ENCODE measurements around the gene MTG1. TPM values are rescaled to one million over a fixed set of nuclear protein-coding genes. Genes with fewer than 3 reads are reported as not detected.
A peak's percentile ranks its signal among the peaks of the same experiment; 100 is the strongest.

MTG1 gene
- total RNA-seq, 4 donors from 2014 or later, result 28.7 to 65.7 (median 34.7) TPM

- peaks cover 0 to 14% (median 3%) of the 10 kb centered on the region in 4 donors for H3K4me1 ChIP-seq
- H3K9me3 ChIP-seq, result no peaks in the 10 kb centered on the region
- H3K27me3 ChIP-seq, result no peaks in the 10 kb centered on the region
- 86 to 90% methylated on average over 7 of the region's 7 CpGs for WGBS, 2 donors
- DNase-seq (ENCODE audit: low spot score in 2 of 2), result no peak
- H3K4me3 ChIP-seq, result no peak overlapping the region
- TF ChIP-seq POLR2A (IDR thresholded peaks at IDR 0.05) (no peak), CTCF (IDR thresholded peaks at IDR 0.05) (no peak), EP300 (IDR thresholded peaks at IDR 0.05) (no peak)
- H3K27ac ChIP-seq, result no peak overlapping the region
- peaks cover 5 to 82% (median 7%) of the 10 kb centered on the region in 3 donors for H3K36me3 ChIP-seq
These were observed 25.8 kb upstream of the MTG1 start for GRCh38 chr10:133368153-133368552.

- Histone ChIP-seq H3K27ac (no peak overlapping the region), H3K4me1 (peaks cover 0 to 29% (median 9%) of the 10 kb centered on the region in 4 donors), H3K27me3 (no peaks in the 10 kb centered on the region), H3K9me3 (no peaks in the 10 kb centered on the region), H3K4me3 (no peak overlapping the region), H3K36me3 (peaks cover 5 to 62% (median 7%) of the 10 kb centered on the region in 3 donors)
- TF ChIP-seq POLR2A (IDR thresholded peaks at IDR 0.05), result no peak
- no peak for TF ChIP-seq EP300 (IDR thresholded peaks at IDR 0.05)
- TF ChIP-seq CTCF (IDR thresholded peaks at IDR 0.05), result no peak
- WGBS, 2 donors, result 89 to 92% methylated on average over 23 to 24 of the region's 24 CpGs
- DNase-seq (ENCODE audit: low spot score in 2 of 2), result no peak
These were observed 23.7 kb upstream of the MTG1 start for GRCh38 chr10:133370030-133370786.

GRCh38 chr10:133372507-133372906 lies 21.4 kb upstream of the MTG1 start:
- peak overlapping the region in 3 of 4 donors; percentile 60 to 95 (median 88) for H3K27ac ChIP-seq
- DNase-seq (ENCODE audit: low spot score in 2 of 2), result no peak
- peaks cover 0 to 47% (median 13%) of the 10 kb centered on the region in 4 donors for H3K4me1 ChIP-seq
- no peaks in the 10 kb centered on the region for H3K27me3 ChIP-seq
- 33 to 35% methylated on average over 18 to 19 of the region's 20 CpGs for WGBS, 2 donors
- H3K4me3 ChIP-seq, result peak overlapping the region; percentile 37 to 93 (median 70)
- no peaks in the 10 kb centered on the region for H3K9me3 ChIP-seq
- H3K36me3 ChIP-seq, result peaks cover 0 to 41% (median 5%) of the 10 kb centered on the region in 3 donors
- no peak for TF ChIP-seq POLR2A (IDR thresholded peaks at IDR 0.05)
- no peak for TF ChIP-seq CTCF (IDR thresholded peaks at IDR 0.05)
- no peak for TF ChIP-seq EP300 (IDR thresholded peaks at IDR 0.05)

- Histone ChIP-seq H3K27me3 (no peaks in the 10 kb centered on the region), H3K9me3 (no peaks in the 10 kb centered on the region), H3K27ac (peak within 1 kb of the TSS; percentile 71 to 95 (median 84)), H3K4me3 (peak within 1 kb of the TSS; percentile 61 to 93 (median 84)), H3K36me3 (peaks cover 0 to 32% (median 5%) of the 10 kb centered on the region in 3 donors), H3K4me1 (peaks cover 0 to 54% (median 18%) of the 10 kb centered on the region in 4 donors)
- peak; percentile 91 to 94 for DNase-seq (ENCODE audit: low spot score in 2 of 2)
- TF ChIP-seq POLR2A (IDR thresholded peaks at IDR 0.05) (peak; percentile 46 to 64), EP300 (IDR thresholded peaks at IDR 0.05) (peak; percentile 13 to 72), CTCF (IDR thresholded peaks at IDR 0.05) (peak in 1 of 5 experiments; percentile 23)
- 1 to 3% methylated on average over 27 to 48 of the region's 89 CpGs for WGBS, 2 donors
These were observed 20.5 kb upstream of the MTG1 start, which contains the start of gene ECHS1 for GRCh38 chr10:133373174-133374090. Gene ECHS1 (minus strand): TSS chr10:133373354. CDS start chr10:133373333, 21 bp downstream.
